ENCODE results near the gene DDX54. TPM values are rescaled to one million over a fixed set of nuclear protein-coding genes. Genes with fewer than 3 reads are reported as not detected.

Gene DDX54, protein sequence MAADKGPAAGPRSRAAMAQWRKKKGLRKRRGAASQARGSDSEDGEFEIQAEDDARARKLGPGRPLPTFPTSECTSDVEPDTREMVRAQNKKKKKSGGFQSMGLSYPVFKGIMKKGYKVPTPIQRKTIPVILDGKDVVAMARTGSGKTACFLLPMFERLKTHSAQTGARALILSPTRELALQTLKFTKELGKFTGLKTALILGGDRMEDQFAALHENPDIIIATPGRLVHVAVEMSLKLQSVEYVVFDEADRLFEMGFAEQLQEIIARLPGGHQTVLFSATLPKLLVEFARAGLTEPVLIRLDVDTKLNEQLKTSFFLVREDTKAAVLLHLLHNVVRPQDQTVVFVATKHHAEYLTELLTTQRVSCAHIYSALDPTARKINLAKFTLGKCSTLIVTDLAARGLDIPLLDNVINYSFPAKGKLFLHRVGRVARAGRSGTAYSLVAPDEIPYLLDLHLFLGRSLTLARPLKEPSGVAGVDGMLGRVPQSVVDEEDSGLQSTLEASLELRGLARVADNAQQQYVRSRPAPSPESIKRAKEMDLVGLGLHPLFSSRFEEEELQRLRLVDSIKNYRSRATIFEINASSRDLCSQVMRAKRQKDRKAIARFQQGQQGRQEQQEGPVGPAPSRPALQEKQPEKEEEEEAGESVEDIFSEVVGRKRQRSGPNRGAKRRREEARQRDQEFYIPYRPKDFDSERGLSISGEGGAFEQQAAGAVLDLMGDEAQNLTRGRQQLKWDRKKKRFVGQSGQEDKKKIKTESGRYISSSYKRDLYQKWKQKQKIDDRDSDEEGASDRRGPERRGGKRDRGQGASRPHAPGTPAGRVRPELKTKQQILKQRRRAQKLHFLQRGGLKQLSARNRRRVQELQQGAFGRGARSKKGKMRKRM
- total RNA-seq: 52.8 and 52.9 TPM in 2 replicates
- long read RNA-seq, full-length matches to known transcripts: 36 of 46 reads
- long read RNA-seq, partial matches to known transcripts: 8 of 46 reads
- long read RNA-seq, other reads (novel, unspliced or antisense): 2 of 46 reads

DNA sequence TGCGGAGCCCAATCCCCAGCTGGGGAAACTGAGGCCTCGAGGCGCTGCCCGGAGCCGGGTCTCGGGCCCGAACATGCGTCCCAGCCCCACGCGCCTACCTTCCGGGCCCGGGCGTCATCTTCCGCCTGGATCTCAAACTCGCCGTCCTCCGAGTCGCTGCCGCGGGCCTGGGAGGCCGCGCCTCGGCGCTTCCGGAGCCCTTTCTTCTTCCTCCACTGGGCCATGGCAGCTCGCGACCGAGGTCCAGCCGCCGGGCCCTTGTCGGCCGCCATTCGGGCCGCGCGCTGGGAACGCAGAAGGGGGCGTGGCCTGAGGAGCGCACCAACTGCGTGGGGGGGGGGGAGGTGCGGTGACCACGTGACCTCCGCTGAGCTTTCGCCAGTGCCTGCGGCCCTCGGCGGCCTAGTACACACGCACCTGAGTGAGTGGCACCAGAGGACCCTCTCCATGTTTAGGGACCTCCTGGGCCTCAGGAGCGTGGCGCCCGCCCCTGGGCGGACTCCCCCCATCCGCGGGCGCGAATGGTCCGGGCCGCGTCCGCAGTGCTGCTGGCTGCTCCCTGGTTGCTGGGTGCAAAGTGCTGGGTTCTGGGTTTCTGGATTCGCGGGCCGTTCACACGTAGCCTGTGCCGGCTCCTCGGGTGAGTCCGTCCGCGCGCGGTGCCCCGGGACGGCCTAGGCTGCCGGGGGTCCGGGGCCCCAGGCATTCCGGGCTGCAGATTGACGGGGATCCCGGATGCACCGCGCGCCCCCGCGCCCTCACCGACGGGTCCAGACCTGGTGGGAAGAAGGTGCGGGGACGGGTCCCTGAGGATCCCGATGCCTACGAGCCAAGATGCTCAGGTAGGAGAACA, at the start of gene DDX54, which contains the start of gene RITA1:
DDX54 (minus strand) TSS at position 299 of the 853 bp plus-strand sequence; CDS start at position 272, 27 bp downstream.
RITA1 (plus strand) TSS at position 542 of the 853 bp plus-strand sequence. CDS start 1,026 bp downstream, outside the sequence.
- Mint-ChIP-seq H3K27me3 (ENCODE audit: unreplicated experiment) (no peaks in the 10 kb centered on the region), H3K36me3 (ENCODE audit: unreplicated experiment) (peaks cover 18% of the 10 kb centered on the region)

DNA sequence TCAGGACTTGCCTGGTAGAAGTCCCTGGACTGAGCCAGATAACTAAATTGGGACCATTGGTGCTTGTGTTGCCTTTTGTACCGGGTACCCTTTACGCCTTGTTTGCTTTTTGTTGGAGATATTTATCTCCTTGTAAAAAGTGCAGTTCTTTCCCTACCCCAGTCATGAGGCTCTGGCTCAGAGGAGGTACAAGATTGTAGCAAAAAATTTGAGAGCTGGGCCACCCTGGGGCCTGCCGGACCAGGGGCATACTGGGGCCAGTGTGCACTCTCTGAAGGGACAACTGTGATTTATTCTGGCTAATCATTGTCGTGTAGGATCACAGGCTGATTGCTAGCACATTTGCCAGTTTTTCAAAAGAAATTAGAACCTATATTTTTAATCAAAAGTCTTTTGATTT, 49.2 kb upstream of the DDX54 start:
- no peaks in the 10 kb centered on the region for H3K27me3 Mint-ChIP-seq (ENCODE audit: unreplicated experiment)
- peaks cover 32% of the 10 kb centered on the region for H3K36me3 Mint-ChIP-seq (ENCODE audit: unreplicated experiment)
- H3K27ac Mint-ChIP-seq (ENCODE audit: unreplicated experiment): no peak overlapping the region
- H3K9me3 Mint-ChIP-seq (ENCODE audit: unreplicated experiment): no peaks in the 10 kb centered on the region
- DNase-seq (ENCODE audit: extremely low spot score, unreplicated experiment): no peak
- no peak overlapping the region for H3K4me3 Mint-ChIP-seq (ENCODE audit: unreplicated experiment)
- TF ChIP-seq, protein P1, sequence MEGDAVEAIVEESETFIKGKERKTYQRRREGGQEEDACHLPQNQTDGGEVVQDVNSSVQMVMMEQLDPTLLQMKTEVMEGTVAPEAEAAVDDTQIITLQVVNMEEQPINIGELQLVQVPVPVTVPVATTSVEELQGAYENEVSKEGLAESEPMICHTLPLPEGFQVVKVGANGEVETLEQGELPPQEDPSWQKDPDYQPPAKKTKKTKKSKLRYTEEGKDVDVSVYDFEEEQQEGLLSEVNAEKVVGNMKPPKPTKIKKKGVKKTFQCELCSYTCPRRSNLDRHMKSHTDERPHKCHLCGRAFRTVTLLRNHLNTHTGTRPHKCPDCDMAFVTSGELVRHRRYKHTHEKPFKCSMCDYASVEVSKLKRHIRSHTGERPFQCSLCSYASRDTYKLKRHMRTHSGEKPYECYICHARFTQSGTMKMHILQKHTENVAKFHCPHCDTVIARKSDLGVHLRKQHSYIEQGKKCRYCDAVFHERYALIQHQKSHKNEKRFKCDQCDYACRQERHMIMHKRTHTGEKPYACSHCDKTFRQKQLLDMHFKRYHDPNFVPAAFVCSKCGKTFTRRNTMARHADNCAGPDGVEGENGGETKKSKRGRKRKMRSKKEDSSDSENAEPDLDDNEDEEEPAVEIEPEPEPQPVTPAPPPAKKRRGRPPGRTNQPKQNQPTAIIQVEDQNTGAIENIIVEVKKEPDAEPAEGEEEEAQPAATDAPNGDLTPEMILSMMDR (IDR thresholded peaks at IDR 0.05): no peak
- H3K4me1 Mint-ChIP-seq (ENCODE audit: unreplicated experiment): peaks cover 61% of the 10 kb centered on the region

More for the DNA sequence above, at the start of gene DDX54, which contains the start of gene RITA1:
- Mint-ChIP-seq H3K4me1 (ENCODE audit: unreplicated experiment) (peaks cover 33% of the 10 kb centered on the region), H3K4me3 (ENCODE audit: unreplicated experiment) (peak within 1 kb of the TSS; percentile 93), H3K9me3 (ENCODE audit: unreplicated experiment) (no peaks in the 10 kb centered on the region), H3K27ac (ENCODE audit: unreplicated experiment) (peak within 1 kb of the TSS; percentile 91)
- peak; percentile 92 for DNase-seq (ENCODE audit: extremely low spot score, unreplicated experiment)
- TF ChIP-seq, protein P1 (IDR thresholded peaks at IDR 0.05): no peak

DNA sequence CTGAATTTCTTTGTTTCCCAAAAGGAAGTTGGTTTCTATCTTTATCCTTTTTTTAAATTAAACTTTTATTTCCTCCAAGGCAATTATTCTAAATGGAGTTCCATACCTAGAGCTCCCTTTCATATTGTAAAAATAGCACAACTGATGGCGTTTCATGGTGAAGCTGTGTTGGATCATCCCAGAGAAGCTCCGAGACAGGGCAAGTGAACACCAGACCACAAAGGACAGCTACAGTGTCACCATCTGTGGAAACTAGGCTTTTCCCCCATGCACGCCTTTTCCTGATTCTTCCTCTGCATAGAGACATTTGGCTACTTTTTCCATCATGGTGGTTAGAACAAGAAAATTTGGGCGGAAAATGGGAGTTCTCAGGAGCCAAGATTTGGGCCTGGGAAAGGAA, 48.7 kb upstream of the DDX54 start:
- Mint-ChIP-seq H3K36me3 (ENCODE audit: unreplicated experiment) (peaks cover 29% of the 10 kb centered on the region), H3K9me3 (ENCODE audit: unreplicated experiment) (no peaks in the 10 kb centered on the region), H3K27me3 (ENCODE audit: unreplicated experiment) (no peaks in the 10 kb centered on the region), H3K4me1 (ENCODE audit: unreplicated experiment) (peaks cover 56% of the 10 kb centered on the region), H3K4me3 (ENCODE audit: unreplicated experiment) (no peak overlapping the region), H3K27ac (ENCODE audit: unreplicated experiment) (no peak overlapping the region)
- TF ChIP-seq, protein P1 (IDR thresholded peaks at IDR 0.05): no peak
- DNase-seq (ENCODE audit: extremely low spot score, unreplicated experiment): no peak

DNA sequence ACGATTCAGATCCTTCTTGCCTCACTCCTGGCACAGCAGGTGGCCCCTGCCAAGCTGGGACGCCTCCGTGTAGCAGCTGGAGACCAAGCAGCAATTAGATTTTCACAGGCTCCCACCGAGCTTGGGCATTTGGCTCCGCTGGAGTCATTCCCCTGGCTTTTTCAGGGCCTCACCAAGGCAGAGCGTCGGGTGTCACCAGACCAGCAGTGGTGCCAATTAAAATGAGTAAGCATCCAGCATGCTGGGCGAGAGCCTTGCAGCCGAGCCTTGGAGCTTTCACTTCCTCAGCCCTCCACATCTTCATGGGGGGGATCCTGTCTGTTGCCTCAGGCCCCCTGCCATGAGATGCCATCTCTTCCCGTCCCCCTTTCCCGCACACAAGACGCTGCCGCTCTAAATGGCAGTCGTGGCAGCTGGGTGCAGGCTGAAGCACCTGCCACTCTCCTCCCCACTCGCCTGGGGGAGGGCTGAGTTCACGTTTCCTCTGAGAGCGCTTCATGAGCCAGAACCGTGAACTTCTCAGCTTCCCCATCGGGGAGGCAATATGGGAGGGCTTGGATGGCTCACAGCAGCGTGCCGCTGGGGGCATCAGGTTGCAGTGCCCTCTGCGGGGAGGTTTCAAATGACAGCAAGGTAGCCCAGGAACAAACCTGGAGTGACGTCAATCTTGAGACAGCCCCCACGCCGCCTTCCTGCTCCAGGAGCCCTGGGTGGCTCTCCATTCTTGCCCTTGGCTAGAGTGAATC, 47.7 kb upstream of the DDX54 start:
- no peaks in the 10 kb centered on the region for H3K9me3 Mint-ChIP-seq (ENCODE audit: unreplicated experiment)
- H3K4me1 Mint-ChIP-seq (ENCODE audit: unreplicated experiment): peaks cover 50% of the 10 kb centered on the region
- H3K27ac Mint-ChIP-seq (ENCODE audit: unreplicated experiment): peak overlapping the region; percentile 91
- no peak for DNase-seq (ENCODE audit: extremely low spot score, unreplicated experiment)
- peak overlapping the region; percentile 49 for H3K4me3 Mint-ChIP-seq (ENCODE audit: unreplicated experiment)
- TF ChIP-seq, protein P1 (IDR thresholded peaks at IDR 0.05): no peak
- H3K27me3 Mint-ChIP-seq (ENCODE audit: unreplicated experiment): no peaks in the 10 kb centered on the region
- H3K36me3 Mint-ChIP-seq (ENCODE audit: unreplicated experiment): peaks cover 31% of the 10 kb centered on the region
